HG03095 (cell line): ENCODE measurements around the gene CELF6.
"Not testable (repeated sequence)": the region's sequence is repeated elsewhere in the genome, so short reads cannot be mapped to it uniquely, and the experiment has no call there.

Experiments
- ATAC-seq: cut with Tn5 transposase; IDR thresholded peaks from one replicate; pipeline ENCODE4 v1.9.1; 2021; ENCODE audit warnings: moderate library complexity; ENCODE audit not compliant: unreplicated experiment

The CELF6 gene

GRCh38 chr15:72318408-72318942, 1.5 kb downstream of the CELF6 start:
- no peak for ATAC-seq

- ATAC-seq = no peak
These were observed 4.1 kb downstream of the CELF6 start for GRCh38 chr15:72315706-72316370.

GRCh38 chr15:72313881-72314280, 6.1 kb downstream of the CELF6 start:
- no peak for ATAC-seq

GRCh38 chr15:72313448-72313840, 6.5 kb downstream of the CELF6 start:
- ATAC-seq = no peak

GRCh38 chr15:72312605-72313447, 7.1 kb downstream of the CELF6 start:
- no peak for ATAC-seq

- no peak for ATAC-seq
These were observed 12.9 kb downstream of the CELF6 start for GRCh38 chr15:72307026-72307425.

- no peak for ATAC-seq
These were observed 13.7 kb downstream of the CELF6 start for GRCh38 chr15:72306211-72306785.

- ATAC-seq = no peak
These were observed 15.4 kb downstream of the CELF6 start for GRCh38 chr15:72304596-72304995.

- no peak for ATAC-seq
These were observed 17.0 kb downstream of the CELF6 start for GRCh38 chr15:72302955-72303354.

- no peak for ATAC-seq
These were observed 30.2 kb downstream of the CELF6 start for GRCh38 chr15:72289597-72290325.

GRCh38 chr15:72288796-72289596, 31.0 kb downstream of the CELF6 start:
- no peak for ATAC-seq

- ATAC-seq = no peak
These were observed 33.9 kb downstream of the CELF6 start for GRCh38 chr15:72285927-72286516.

GRCh38 chr15:72285402-72285801, 34.6 kb downstream of the CELF6 start:
- ATAC-seq = no peak

GRCh38 chr15:72284781-72285180, 35.2 kb downstream of the CELF6 start:
- no peak for ATAC-seq

- ATAC-seq = no peak
These were observed 38.2 kb downstream of the CELF6 start for GRCh38 chr15:72281713-72282112.

- no peak for ATAC-seq
These were observed 39.2 kb downstream of the CELF6 start for GRCh38 chr15:72280751-72281150.

- ATAC-seq = no peak
These were observed 41.2 kb downstream of the CELF6 start for GRCh38 chr15:72278737-72279136.

GRCh38 chr15:72276326-72276700, 43.6 kb downstream of the CELF6 start:
- no peak for ATAC-seq

- ATAC-seq = not testable (repeated sequence)
These were observed 44.2 kb downstream of the CELF6 start for GRCh38 chr15:72275635-72276325.
